Measurements from ENCODE around the gene MAP3K13.

- TF ChIP-seq ZNF274 (IDR thresholded peaks at IDR 0.05; ENCODE audit: low read depth, low read length) (no peak), YY1 (IDR thresholded peaks at IDR 0.05; ENCODE audit: insufficient read depth, insufficient read length) (no peak)
These were observed 165.6 kb downstream of the MAP3K13 start for GRCh38 chr3:185528532-185528931.
